ENCODE measurements around the gene CERS6. TPM values are rescaled to one million over a fixed set of nuclear protein-coding genes. Genes with fewer than 3 reads are reported as not detected.

The CERS6 gene
- total and polyA plus RNA-seq, 2 of the 8 experiments (the other 6 are each of a cell fraction or from before 2014, with no cell fraction given) = 6.8 to 28.2 TPM

GRCh38 chr2:168529054-168529833 is 73.2 kb downstream of the CERS6 start:
- Histone ChIP-seq H2BK5ac (ENCODE audit: low read depth, low read length) (no peak overlapping the region), H2BK12ac (ENCODE audit: low read depth, low read length) (no peak overlapping the region), H3K4me1 (replicated peaks in 1 of 4; ENCODE audit: control insufficient read depth in 3 of 4, insufficient read depth in 4 of 4, low read length in 3 of 4) (peaks cover 0 to 6% (median 4%) of the 10 kb centered on the region in 4 experiments; a peak in 4 of 7 replicates), H3K23me2 (ENCODE audit: low read depth, low read length) (no peaks in the 10 kb centered on the region), H3K9ac (replicated peaks in 1 of 4; ENCODE audit: extremely low read depth in 1 of 4, low read depth in 3 of 4, low read length in 3 of 4) (no peak overlapping the region), H3K4ac (replicated peaks; ENCODE audit: insufficient read length, low read depth, low read length) (no peak overlapping the region), H3K36me3 (ENCODE audit: control insufficient read depth in 2 of 4, insufficient read depth in 4 of 4, low read length in 3 of 4) (no peaks in the 10 kb centered on the region), H3K56ac (replicated peaks; ENCODE audit: insufficient read length, low read depth, low read length) (no peak overlapping the region), H3K79me2 (ENCODE audit: control insufficient read depth in 1 of 2, insufficient read depth in 2 of 2, low read length in 2 of 2) (peaks cover 0 to 84% of the 10 kb centered on the region in 2 experiments; a peak in 2 of 4 replicates), H4K91ac (replicated peaks; ENCODE audit: insufficient read length, low read length) (no peak overlapping the region), H2AFZ (ENCODE audit: low read length) (no peak overlapping the region), H2BK120ac (replicated peaks; ENCODE audit: low read depth, low read length) (no peak overlapping the region), H3K27ac (ENCODE audit: low read depth, low read length) (no peak overlapping the region), H3K4me2 (ENCODE audit: insufficient read depth in 1 of 2, low read depth in 2 of 2, low read length in 2 of 2) (no peak overlapping the region), H3K27me3 (replicated peaks in 1 of 4; ENCODE audit: control insufficient read depth in 3 of 4, extremely low read depth in 1 of 4, insufficient read depth in 3 of 4, low read length in 3 of 4) (peaks cover 0 to under 1% (median 0%) of the 10 kb centered on the region in 4 experiments; a peak in 1 of 7 replicates), H2BK20ac (ENCODE audit: low read length) (no peak overlapping the region), H4K5ac (ENCODE audit: insufficient read length, low read depth, low read length) (no peak overlapping the region), H2BK15ac (ENCODE audit: low read length) (no peak overlapping the region), H4K8ac (ENCODE audit: extremely low read depth, insufficient read depth, low read length) (no peak overlapping the region), H4K20me1 (replicated peaks in 1 of 2; ENCODE audit: control insufficient read depth in 1 of 2, insufficient read depth in 2 of 2, low read length in 2 of 2) (peaks cover 0 to 3% of the 10 kb centered on the region in 2 experiments), H3K23ac (ENCODE audit: insufficient read length) (no peak overlapping the region), H2AK5ac (ENCODE audit: low read depth, low read length) (no peak overlapping the region), H3K14ac (ENCODE audit: insufficient read length) (no peak overlapping the region), H3K4me3 (ENCODE audit: extremely low read depth in 1 of 4, insufficient read depth in 2 of 4, low read depth in 3 of 4, low read length in 4 of 4) (no peak overlapping the region), H3K9me3 (ENCODE audit: insufficient read depth in 2 of 2, low read depth in 1 of 2, low read length in 1 of 2) (no peaks in the 10 kb centered on the region), H3K18ac (ENCODE audit: extremely low read depth, low read length) (no peak overlapping the region), H3K79me1 (ENCODE audit: low read depth, low read length) (no peaks in the 10 kb centered on the region; the same call in none of the 2 replicates)
- ChIA-PET CTCF (ENCODE audit: partially characterized antibody) (interaction anchor here (2.4 kb wide), 1 partner anchor 35 kb away, joined by 9 read pairs; no protein-coding TSS in a partner anchor), POLR2A (ENCODE audit: partially characterized antibody) (interaction anchor here (0.6 kb wide), 1 partner anchor 49 kb away, joined by 4 read pairs; no protein-coding TSS in a partner anchor)
- no peak for DNase-seq (ENCODE audit: low read depth in 1 of 2, low spot score in 2 of 2)
- WGBS, 2 experiments (ENCODE audit: extremely low coverage in 1 of 2, insufficient coverage in 1 of 2, insufficient read length in 1 of 2, insufficient replicate concordance in 2 of 2, low coverage in 1 of 2, low lambda C conversion rate in 2 of 2, missing lambda C conversion rate in 1 of 2) = 92% methylated on average over 2 of the region's 2 CpGs; no CpG with 5 or more reads in 1 of the 2 experiments
- FAIRE-seq = no peak
- TF ChIP-seq POLR2A (IDR thresholded peaks at IDR 0.05; ENCODE audit: control extremely low read depth in 1 of 2, low read depth in 2 of 2, low read length in 2 of 2) (no peak), EZH2 (IDR thresholded peaks at IDR 0.05; ENCODE audit: low read depth, low read length, severe bottlenecking) (no peak), CHD2 (IDR thresholded peaks at IDR 0.05; ENCODE audit: low read length) (no peak), BCL11A (IDR thresholded peaks at IDR 0.05; ENCODE audit: low read depth in 2 of 2, low read length in 2 of 2) (no peak), RXRA (IDR thresholded peaks at IDR 0.05; ENCODE audit: insufficient read depth, low read depth, low read length) (no peak), RBBP5 (IDR thresholded peaks at IDR 0.05; ENCODE audit: borderline replicate concordance, low read depth, low read length) (no peak), SRF (IDR thresholded peaks at IDR 0.05; ENCODE audit: low read depth, low read length) (no peak), SP4 (IDR thresholded peaks at IDR 0.05; ENCODE audit: low read length) (no peak), CBX5 (IDR thresholded peaks at IDR 0.05; ENCODE audit: low read depth, low read length) (no peak), MAFK (IDR thresholded peaks at IDR 0.05; ENCODE audit: low read depth, low read length) (no peak), EGR1 (IDR thresholded peaks at IDR 0.05; ENCODE audit: borderline replicate concordance, low read depth, low read length) (no peak), YY1 (IDR thresholded peaks at IDR 0.05; ENCODE audit: low read depth, low read length) (no peak)
- TF ChIP-seq, protein P1, sequence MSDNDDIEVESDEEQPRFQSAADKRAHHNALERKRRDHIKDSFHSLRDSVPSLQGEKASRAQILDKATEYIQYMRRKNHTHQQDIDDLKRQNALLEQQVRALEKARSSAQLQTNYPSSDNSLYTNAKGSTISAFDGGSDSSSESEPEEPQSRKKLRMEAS (IDR thresholded peaks at IDR 0.05) = no peak
